ENCODE measurements around the gene ULK1. TPM values are rescaled to one million over a fixed set of nuclear protein-coding genes. Genes with fewer than 3 reads are reported as not detected.

ULK1 gene
- total and polyA plus RNA-seq, 2 experiments from 2014 or later = 8.4 to 33.8 TPM

- peaks cover 33% of the 10 kb centered on the region for H3K27me3 Mint-ChIP-seq (ENCODE audit: insufficient read depth, low read depth, poor library complexity)
- 0 out of 2 replicates have a peak, but pooled peaks cover 11% of the 10 kb centered on the region for H3F3A ChIP-seq (replicated peaks; ENCODE audit: low read depth)
- no peaks in the 10 kb centered on the region for H3K79me2 ChIP-seq (replicated peaks; ENCODE audit: insufficient read depth)
- 0 out of 2 replicates have a peak overlapping the region, but pooled peaks have one; percentile 67 for H3K27ac Mint-ChIP-seq
- H2AFZ ChIP-seq = no peak overlapping the region
- H3K9me3 Mint-ChIP-seq = no peaks in the 10 kb centered on the region; the same call in 2 of the 3 replicates
- no peak overlapping the region for H3K4me2 ChIP-seq
- H3K4me3 Mint-ChIP-seq = no peak overlapping the region
- DNase-seq (ENCODE audit: low spot score) (no peak), ATAC-seq (no peak)
- peaks cover 24% of the 10 kb centered on the region for H3K4me1 ChIP-seq (ENCODE audit: insufficient read depth)
- H3K27ac ChIP-seq (ENCODE audit: low read depth) = no peak overlapping the region
- no peak overlapping the region for H3K4me3 ChIP-seq
- no peaks in the 10 kb centered on the region for H3K27me3 ChIP-seq (ENCODE audit: insufficient read depth)
- H3K36me3 Mint-ChIP-seq (ENCODE audit: low read depth) = peaks cover 4% of the 10 kb centered on the region; the same call in 1 of the 3 replicates
- peaks cover 38% of the 10 kb centered on the region for H3K4me1 Mint-ChIP-seq
- H3K36me3 ChIP-seq (ENCODE audit: insufficient read depth) = no peaks in the 10 kb centered on the region
- TF ChIP-seq ZNF462 (CRISPR knock-in tag; IDR thresholded peaks at IDR 0.05) (no peak), STAT1 (IDR thresholded peaks at IDR 0.05; ENCODE audit: unreplicated experiment) (no peak), NANOG (IDR thresholded peaks at IDR 0.05; ENCODE audit: borderline replicate concordance) (no peak), ETS1 (IDR thresholded peaks at IDR 0.05) (no peak), EZH2phosphoT487 (IDR thresholded peaks at IDR 0.05; ENCODE audit: unreplicated experiment) (no peak), POLR2AphosphoS5 (IDR thresholded peaks at IDR 0.05; ENCODE audit: low read depth) (no peak), CREB1 (CRISPR knock-in tag; IDR thresholded peaks at IDR 0.05; ENCODE audit: low read depth) (no peak), ZNF331 (CRISPR knock-in tag; IDR thresholded peaks at IDR 0.05; ENCODE audit: low read depth) (no peak), ZNF114 (CRISPR knock-in tag; IDR thresholded peaks at IDR 0.05) (no peak), CTCF (conservative IDR thresholded peaks at IDR 0.05; ENCODE audit: low read depth in 2 of 2) (no peak), EZH2 (IDR thresholded peaks at IDR 0.05; ENCODE audit: low read depth, unreplicated experiment) (no peak)
- H4K20me1 ChIP-seq (replicated peaks; ENCODE audit: insufficient read depth) = no peaks in the 10 kb centered on the region
- no peaks in the 10 kb centered on the region for H3K9me2 ChIP-seq (ENCODE audit: insufficient read depth)
Measured at GRCh38 chr12:131862084-131862441, 32.4 kb upstream of the ULK1 start.
